Measurements from ENCODE around the gene C10orf53.
"Not testable (repeated sequence)": the region's sequence is repeated elsewhere in the genome, so short reads cannot be mapped to it uniquely, and the experiment has no call there.

Gene C10orf53

GRCh38 chr10:49710966-49711365, 31.5 kb downstream of the C10orf53 start:
- Histone ChIP-seq H3K4me2 (no peak overlapping the region), H3K27me3 (ENCODE audit: insufficient read depth, low read depth) (no peaks in the 10 kb centered on the region), H2AFZ (ENCODE audit: low read depth) (no peak overlapping the region), H3K27ac (no peak overlapping the region), H3K4me3 (IDR thresholded peaks at IDR 0.05; ENCODE audit: insufficient read depth, low read depth, low read length) (no peak overlapping the region), H4K20me1 (ENCODE audit: insufficient read depth) (no peaks in the 10 kb centered on the region), H3K79me2 (ENCODE audit: insufficient read depth, low read depth) (no peaks in the 10 kb centered on the region), H3K9ac (no peak overlapping the region), H3K4me1 (ENCODE audit: low read depth, poor library complexity, severe bottlenecking) (no peaks in the 10 kb centered on the region), H3K36me3 (ENCODE audit: insufficient read depth) (no peaks in the 10 kb centered on the region)
- no peak for TF ChIP-seq CTCF (conservative IDR thresholded peaks at IDR 0.05; ENCODE audit: low read depth, low read length)

GRCh38 chr10:49711481-49711880, 32.0 kb downstream of the C10orf53 start:
- Histone ChIP-seq H3K79me2 (ENCODE audit: insufficient read depth, low read depth) (no peaks in the 10 kb centered on the region), H3K27ac (no peak overlapping the region), H3K4me2 (no peak overlapping the region), H3K9ac (no peak overlapping the region), H4K20me1 (ENCODE audit: insufficient read depth) (no peaks in the 10 kb centered on the region), H3K4me3 (IDR thresholded peaks at IDR 0.05; ENCODE audit: insufficient read depth, low read depth, low read length) (no peak overlapping the region), H2AFZ (ENCODE audit: low read depth) (no peak overlapping the region), H3K4me1 (ENCODE audit: low read depth, poor library complexity, severe bottlenecking) (no peaks in the 10 kb centered on the region), H3K27me3 (ENCODE audit: insufficient read depth, low read depth) (no peaks in the 10 kb centered on the region), H3K36me3 (ENCODE audit: insufficient read depth) (no peaks in the 10 kb centered on the region)
- no peak for TF ChIP-seq CTCF (conservative IDR thresholded peaks at IDR 0.05; ENCODE audit: low read depth, low read length)

- Histone ChIP-seq H4K20me1 (ENCODE audit: insufficient read depth) (no peaks in the 10 kb centered on the region), H2AFZ (ENCODE audit: low read depth) (no peak overlapping the region), H3K4me3 (IDR thresholded peaks at IDR 0.05; ENCODE audit: insufficient read depth, low read depth, low read length) (no peak overlapping the region), H3K27me3 (ENCODE audit: insufficient read depth, low read depth) (no peaks in the 10 kb centered on the region), H3K4me2 (no peak overlapping the region), H3K9ac (no peak overlapping the region), H3K79me2 (ENCODE audit: insufficient read depth, low read depth) (no peaks in the 10 kb centered on the region), H3K27ac (no peak overlapping the region), H3K4me1 (ENCODE audit: low read depth, poor library complexity, severe bottlenecking) (no peaks in the 10 kb centered on the region), H3K36me3 (ENCODE audit: insufficient read depth) (no peaks in the 10 kb centered on the region)
- no peak for TF ChIP-seq CTCF (conservative IDR thresholded peaks at IDR 0.05; ENCODE audit: low read depth, low read length)
Measured at GRCh38 chr10:49713266-49713665, 33.8 kb downstream of the C10orf53 start.

- H3K27ac ChIP-seq; H3K79me2 ChIP-seq (ENCODE audit: insufficient read depth, low read depth); H3K9ac ChIP-seq; H4K20me1 ChIP-seq (ENCODE audit: insufficient read depth); H2AFZ ChIP-seq (ENCODE audit: low read depth); H3K4me1 ChIP-seq (ENCODE audit: low read depth, poor library complexity, severe bottlenecking); H3K27me3 ChIP-seq (ENCODE audit: insufficient read depth, low read depth); H3K4me3 ChIP-seq (IDR thresholded peaks at IDR 0.05; ENCODE audit: insufficient read depth, low read depth, low read length); H3K36me3 ChIP-seq (ENCODE audit: insufficient read depth); H3K4me2 ChIP-seq: not testable (repeated sequence)
Measured at GRCh38 chr10:49715157-49715556, 35.7 kb downstream of the C10orf53 start.

- no peak overlapping the region for H3K9ac ChIP-seq
- H4K20me1 ChIP-seq (ENCODE audit: insufficient read depth) = no peaks in the 10 kb centered on the region
- no peaks in the 10 kb centered on the region for H3K27me3 ChIP-seq (ENCODE audit: insufficient read depth, low read depth)
- H3K4me3 ChIP-seq (IDR thresholded peaks at IDR 0.05; ENCODE audit: insufficient read depth, low read depth, low read length) = no peak overlapping the region
- no peaks in the 10 kb centered on the region for H3K4me1 ChIP-seq (ENCODE audit: low read depth, poor library complexity, severe bottlenecking)
- TF ChIP-seq CTCF (conservative IDR thresholded peaks at IDR 0.05; ENCODE audit: low read depth, low read length) = no peak
- no peak overlapping the region for H3K4me2 ChIP-seq
- no peaks in the 10 kb centered on the region for H3K79me2 ChIP-seq (ENCODE audit: insufficient read depth, low read depth)
- H2AFZ ChIP-seq (ENCODE audit: low read depth) = no peak overlapping the region
- H3K27ac ChIP-seq = no peak overlapping the region
- no peaks in the 10 kb centered on the region for H3K36me3 ChIP-seq (ENCODE audit: insufficient read depth)
Measured at GRCh38 chr10:49726593-49726992, 47.1 kb downstream of the C10orf53 start.

Data from KMS-11 (cell line).